IMR-90 (cell line): ENCODE measurements around the gene USP6NL. TPM values are rescaled to one million over a fixed set of nuclear protein-coding genes. Genes with fewer than 3 reads are reported as not detected.

ENCODE experiments used
- ATAC-seq: fragments of 200-7000 bp; cut with Tn5 transposase; 2 replicates; pipeline ENCODE4 v1.9.1; 2020; ENCODE audit warnings: low read depth, mild to moderate bottlenecking, moderate library complexity
- BruUV-seq: library from RNA; stranded (reverse); fragments of 400-500 nt; replicated peaks from 2 replicates; lab custom pipeline; 2021; lab: Mats Ljungman, UMichigan
- CTCF ChIA-PET: fragments of 300-600 bp; formaldehyde crosslinking; extraction: SDS; loops from one replicate; lab custom pipeline; 2021; ENCODE audit warnings: antibody characterized with exemption; lab: Yijun Ruan, JAX
- POLR2A ChIA-PET: fragments of 300-600 bp; sonication (Branson Sonifier 250); formaldehyde crosslinking; loops from one replicate; lab custom pipeline; 2022; ENCODE audit warnings: antibody characterized with exemption; ENCODE audit not compliant: unreplicated experiment; lab: Charles Lee
- DNase-seq: peaks from one replicate; pipeline ENCODE4 v3.0.0; 2013
- H2AFZ ChIP-seq: replicated peaks from 2 replicates; pipeline ENCODE3; 2013; ENCODE audit warnings: low read length, mild to moderate bottlenecking; ENCODE audit not compliant: poor library complexity
- H2AK5ac ChIP-seq: 2 replicates; pipeline ENCODE4 v1.6.1; 2013; ENCODE audit warnings: low read depth, low read length, inconsistent platforms
- H2AK9ac ChIP-seq: replicated peaks from 2 replicates; pipeline ENCODE3; 2013; ENCODE audit warnings: mild to moderate bottlenecking, low read depth, low read length, moderate library complexity; ENCODE audit not compliant: poor library complexity
- H2BK120ac ChIP-seq: 2 replicates; pipeline ENCODE4 v1.6.1; 2013; ENCODE audit warnings: low read depth, low read length, inconsistent platforms
- H2BK15ac ChIP-seq: 3 replicates; pipeline ENCODE4 v1.6.1; 2013; ENCODE audit warnings: low read depth, low read length, inconsistent platforms
- H2BK20ac ChIP-seq: 2 replicates; pipeline ENCODE4 v1.6.1; 2013; ENCODE audit warnings: low read depth, mild to moderate bottlenecking, inconsistent platforms, low read length, moderate library complexity
- H2BK5ac ChIP-seq: 2 replicates; pipeline ENCODE4 v1.6.1; 2013; ENCODE audit warnings: mild to moderate bottlenecking, low read depth, low read length, inconsistent platforms; ENCODE audit not compliant: poor library complexity, severe bottlenecking
- H3K14ac ChIP-seq: replicated peaks from 2 replicates; pipeline ENCODE4 v1.6.1; 2013; ENCODE audit warnings: low read depth, low read length, inconsistent platforms
- H3K18ac ChIP-seq: 2 replicates; pipeline ENCODE4 v1.6.1; 2013; ENCODE audit warnings: low read depth, low read length, control low read depth
- H3K23ac ChIP-seq: 2 replicates; pipeline ENCODE4 v1.6.1; 2013; ENCODE audit warnings: low read depth, low read length, inconsistent platforms
- H3K27ac ChIP-seq: 2 replicates; pipeline ENCODE4 v1.5.1; 2013; ENCODE audit warnings: mild to moderate bottlenecking, control low read depth, low read length; ENCODE audit not compliant: insufficient read depth
- H3K27me3 ChIP-seq: 2 replicates; pipeline ENCODE4 v1.6.1; 2013; ENCODE audit warnings: low read length; ENCODE audit not compliant: control insufficient read depth, insufficient read depth
- H3K36me3 ChIP-seq: 2 replicates; pipeline ENCODE4 v1.6.1; 2013; ENCODE audit warnings: low read length, mixed read lengths; ENCODE audit not compliant: control insufficient read depth, insufficient read depth
- H3K4ac ChIP-seq: 2 replicates; pipeline ENCODE4 v1.6.1; 2013; ENCODE audit warnings: low read depth, low read length, inconsistent platforms
- H3K4me1 ChIP-seq: 2 replicates; pipeline ENCODE4 v1.6.1; 2013; ENCODE audit warnings: low read length, mixed read lengths; ENCODE audit not compliant: control insufficient read depth, insufficient read depth
- H3K4me2 ChIP-seq: 2 replicates; pipeline ENCODE4 v1.6.1; 2013; ENCODE audit warnings: low read depth, mild to moderate bottlenecking, control low read depth, low read length, moderate library complexity
- H3K4me3 ChIP-seq: 2 replicates; pipeline ENCODE4 v1.5.1; 2013; ENCODE audit warnings: low read depth, mild to moderate bottlenecking, control low read depth, low read length, moderate library complexity; ENCODE audit not compliant: insufficient read depth
- H3K56ac ChIP-seq: 2 replicates; pipeline ENCODE4 v1.6.1; 2013; ENCODE audit warnings: low read length, inconsistent platforms; ENCODE audit not compliant: insufficient read depth; ENCODE audit errors: extremely low read depth
- H3K79me1 ChIP-seq, 2 experiments: 2 replicates each; pipeline ENCODE4 v1.6.1; 2013; ENCODE audit warnings: low read length in 2 of 2, inconsistent platforms in 1 of 2, low read depth in 1 of 2
- H3K9ac ChIP-seq: 2 replicates; pipeline ENCODE4 v1.6.1; 2013; ENCODE audit warnings: low read depth, low read length, control low read depth
- H3K9me1 ChIP-seq: 2 replicates; pipeline ENCODE4 v1.6.1; 2013; ENCODE audit warnings: low read length, inconsistent platforms; ENCODE audit not compliant: insufficient read depth
- H3K9me3 ChIP-seq: 2 replicates; pipeline ENCODE4 v1.6.1; 2013; ENCODE audit warnings: low read length; ENCODE audit not compliant: control insufficient read depth, insufficient read depth
- H4K20me1 ChIP-seq: 2 replicates; pipeline ENCODE4 v1.6.1; 2013; ENCODE audit warnings: low read length, inconsistent platforms; ENCODE audit not compliant: insufficient read depth
- H4K5ac ChIP-seq: 2 replicates; pipeline ENCODE4 v1.6.1; 2013; ENCODE audit warnings: mild to moderate bottlenecking, low read depth, low read length, control low read depth
- H4K8ac ChIP-seq, 2 experiments: 2 replicates each; pipeline ENCODE4 v1.6.1; 2013; ENCODE audit warnings: low read depth in 2 of 2, low read length in 2 of 2, control low read depth in 1 of 2, inconsistent platforms in 1 of 2
- H4K91ac ChIP-seq: 2 replicates; pipeline ENCODE4 v1.6.1; 2013; ENCODE audit warnings: low read depth, low read length, inconsistent platforms; ENCODE audit not compliant: insufficient read depth
- ELK1 ChIP-seq: fragments of 150-350 bp; IDR thresholded peaks from 2 replicates; pipeline ENCODE4 v1.6.1; 2016; ENCODE audit warnings: low read depth, mild to moderate bottlenecking, low read length, moderate library complexity, borderline replicate concordance
- FOS ChIP-seq: fragments of 150-350 bp; IDR thresholded peaks from 2 replicates; pipeline ENCODE4 v1.6.1; 2016; ENCODE audit warnings: low read depth, low read length
- MAFK ChIP-seq: IDR thresholded peaks from 2 replicates; pipeline ENCODE4 v1.6.1; 2012; ENCODE audit warnings: low read depth, low read length, improper control_type of control experiment
- MXI1 ChIP-seq: IDR thresholded peaks from 2 replicates; pipeline ENCODE4 v1.6.1; 2012; ENCODE audit warnings: low read depth, mild to moderate bottlenecking, low read length, moderate library complexity, borderline replicate concordance
- POLR2A ChIP-seq: IDR thresholded peaks from 2 replicates; pipeline ENCODE4 v1.6.1; 2012; ENCODE audit warnings: mild to moderate bottlenecking, low read depth, low read length
- RAD21 ChIP-seq: IDR thresholded peaks from 2 replicates; pipeline ENCODE4 v1.6.1; 2012; ENCODE audit warnings: low read length, improper control_type of control experiment
- RFX5 ChIP-seq: IDR thresholded peaks from 2 replicates; pipeline ENCODE4 v1.8.0; 2012; ENCODE audit warnings: low read depth, mild to moderate bottlenecking, low read length, moderate library complexity
- WGBS, 2 experiments: methylation state at CpG; one replicate each; pipeline versions ENCODE4 v1.1.5 to v1.1.7; 2013; ENCODE audit warnings: missing lambda C conversion rate in 2 of 2; ENCODE audit not compliant: insufficient read length in 1 of 2; ENCODE audit errors: extremely low coverage in 2 of 2; 5-methylcytosine and 5-hydroxymethylcytosine counted together
- dilution Hi-C: fragments of 300-500 bp; cut with HindIII; formaldehyde crosslinking; loops from one replicate; pipeline ENCODE4 v1.14.3; 2018; ENCODE audit warnings: low sequenced_read_pairs; ENCODE audit not compliant: unreplicated experiment
- in situ Hi-C: fragments of 300-500 bp; cut with MboI; formaldehyde crosslinking; loops from 3 replicates; pipeline ENCODE4 v1.14.3; 2019; ENCODE audit warnings: low sequenced_read_pairs, inconsistent platforms, mixed read lengths
- intact Hi-C: fragments of 100-400 bp; cut with micrococcal nuclease; formaldehyde crosslinking; loops from 2 replicates; pipeline ENCODE4 v1.10.0; 2022
- polyA plus RNA-seq, 3 experiments: library from polyadenylated mRNA; depleted of rRNA; stranded (reverse); fragments of >200 nt; gene quantifications; 2 replicates each; pipeline ENCODE4 v1.2.3, GENCODE V29; 2012; ENCODE audit warnings: low replicate concordance in 1 of 3
- total RNA-seq: library from RNA; depleted of rRNA; stranded (reverse); fragments of >200 nt; gene quantifications from 2 replicates; pipeline ENCODE4 v1.2.3, GENCODE V29; 2012
- TF ChIP-seq, protein P1 (sequence below): fragments of 150-350 bp; IDR thresholded peaks from 2 replicates; pipeline ENCODE4 v1.6.1; 2017; ENCODE audit warnings: mild to moderate bottlenecking, antibody characterized with exemption, low read length, low read depth

Gene USP6NL
- total and polyA plus RNA-seq, 2 of the 4 experiments (the other 2 are of a cell fraction): 7.8 to 9.1 TPM

GRCh38 chr10:11557967-11558366 lies 53.5 kb downstream of the USP6NL start:
- Histone ChIP-seq H4K20me1 (no peaks in the 10 kb centered on the region), H3K79me1 (peaks cover 14 to 27% of the 10 kb centered on the region in 2 experiments), H3K9ac (no peak overlapping the region), H3K27ac (no peak overlapping the region), H2BK5ac (no peak overlapping the region), H4K8ac (no peak overlapping the region), H4K5ac (no peak overlapping the region), H2BK20ac (no peak overlapping the region), H3K27me3 (no peaks in the 10 kb centered on the region), H2BK15ac (no peak overlapping the region), H3K4me2 (no peak overlapping the region), H4K91ac (no peak overlapping the region), H3K18ac (no peak overlapping the region), H2AK5ac (no peak overlapping the region), H2AFZ (no peak overlapping the region), H3K56ac (no peak overlapping the region), H2BK120ac (no peak overlapping the region), H3K9me3 (no peaks in the 10 kb centered on the region), H3K36me3 (no peaks in the 10 kb centered on the region), H3K4me1 (0 out of 2 replicates have a peak, but pooled peaks cover 1% of the 10 kb centered on the region), H3K4me3 (no peak overlapping the region), H3K23ac (no peak overlapping the region), H2AK9ac (no peak overlapping the region), H3K4ac (no peak overlapping the region), H3K9me1 (no peaks in the 10 kb centered on the region), H3K14ac (no peak overlapping the region)
- ATAC-seq (no peak), DNase-seq (no peak)
- WGBS, 2 experiments: no CpG with 5 or more reads among the region's 4 CpGs
- intact Hi-C loops (no loop called here), dilution Hi-C loops (no loop called here), in situ Hi-C loops (no loop called here)
- ChIA-PET POLR2A (no interaction called here), CTCF (no interaction called here)
- no peak for TF ChIP-seq RFX5
- no peak for TF ChIP-seq FOS
- no peak for TF ChIP-seq POLR2A
- TF ChIP-seq MAFK: no peak
- TF ChIP-seq RAD21: no peak
- no peak for TF ChIP-seq ELK1
- no peak for TF ChIP-seq MXI1
- TF ChIP-seq, protein P1, sequence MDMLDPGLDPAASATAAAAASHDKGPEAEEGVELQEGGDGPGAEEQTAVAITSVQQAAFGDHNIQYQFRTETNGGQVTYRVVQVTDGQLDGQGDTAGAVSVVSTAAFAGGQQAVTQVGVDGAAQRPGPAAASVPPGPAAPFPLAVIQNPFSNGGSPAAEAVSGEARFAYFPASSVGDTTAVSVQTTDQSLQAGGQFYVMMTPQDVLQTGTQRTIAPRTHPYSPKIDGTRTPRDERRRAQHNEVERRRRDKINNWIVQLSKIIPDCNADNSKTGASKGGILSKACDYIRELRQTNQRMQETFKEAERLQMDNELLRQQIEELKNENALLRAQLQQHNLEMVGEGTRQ: no peak
- BruUV-seq: no TSS peak
